IPS-18c (cell line): ENCODE measurements around the gene PCARE.
"Not testable (repeated sequence)": the region's sequence is repeated elsewhere in the genome, so short reads cannot be mapped to it uniquely, and the experiment has no call there.

Experiments
- H3K4me3 ChIP-seq: 2 replicates; pipeline ENCODE4 v1.7.0; 2013; ENCODE audit warnings: low read depth, mild to moderate bottlenecking, low read length, moderate library complexity; ENCODE audit not compliant: insufficient read depth
- H3K9me3 ChIP-seq: one replicate; pipeline ENCODE4 v1.6.1; 2013; ENCODE audit warnings: mild to moderate bottlenecking, low read length, moderate library complexity; ENCODE audit not compliant: control insufficient read depth, insufficient read depth

Gene PCARE

GRCh38 chr2:29074411-29074810 is at the start of gene PCARE:
PCARE (minus strand) TSS chr2:29074523; CDS start chr2:29074261, 262 bp downstream.
- Histone ChIP-seq H3K9me3 (no peaks in the 10 kb centered on the region), H3K4me3 (no peak within 1 kb of the TSS)

- Histone ChIP-seq H3K4me3 (no peak overlapping the region), H3K9me3 (no peaks in the 10 kb centered on the region)
Measured at GRCh38 chr2:29123617-29124349, 49.5 kb upstream of the PCARE start.

GRCh38 chr2:29120846-29121245 is 46.5 kb upstream of the PCARE start:
- H3K9me3 ChIP-seq, result no peaks in the 10 kb centered on the region

GRCh38 chr2:29119211-29119610 is 44.9 kb upstream of the PCARE start:
- Histone ChIP-seq H3K4me3 (no peak overlapping the region), H3K9me3 (no peaks in the 10 kb centered on the region)

More at GRCh38 chr2:29120846-29121245, 46.5 kb upstream of the PCARE start:
- H3K4me3 ChIP-seq, result no peak overlapping the region

- H3K4me3 ChIP-seq, result no peak overlapping the region
Measured at GRCh38 chr2:29117636-29118303, 43.4 kb upstream of the PCARE start.

GRCh38 chr2:29115797-29116781 is 41.8 kb upstream of the PCARE start:
- peak overlapping the region; percentile 49 for H3K4me3 ChIP-seq

More at GRCh38 chr2:29117636-29118303, 43.4 kb upstream of the PCARE start:
- no peaks in the 10 kb centered on the region for H3K9me3 ChIP-seq

GRCh38 chr2:29114946-29115609 is 40.8 kb upstream of the PCARE start, which contains the start of gene CLIP4:
CLIP4 (plus strand) TSS chr2:29115415; CDS start chr2:29121389, 5,974 bp downstream.
- peak within 1 kb of the TSS; percentile 51 for H3K4me3 ChIP-seq
- H3K9me3 ChIP-seq, result no peaks in the 10 kb centered on the region

More at GRCh38 chr2:29115797-29116781, 41.8 kb upstream of the PCARE start:
- no peaks in the 10 kb centered on the region for H3K9me3 ChIP-seq

GRCh38 chr2:29114586-29114945 is 40.2 kb upstream of the PCARE start:
- peak overlapping the region; percentile 51; the same call in 1 of the 2 replicates for H3K4me3 ChIP-seq
- H3K9me3 ChIP-seq, result no peaks in the 10 kb centered on the region

GRCh38 chr2:29113891-29114321 is 39.6 kb upstream of the PCARE start:
- Histone ChIP-seq H3K9me3 (no peaks in the 10 kb centered on the region), H3K4me3 (no peak overlapping the region)

- no peaks in the 10 kb centered on the region for H3K9me3 ChIP-seq
- H3K4me3 ChIP-seq, result no peak overlapping the region
Measured at GRCh38 chr2:29113027-29113686, 38.8 kb upstream of the PCARE start.

- Histone ChIP-seq H3K4me3 (no peak overlapping the region), H3K9me3 (no peaks in the 10 kb centered on the region)
Measured at GRCh38 chr2:29112379-29112778, 38.1 kb upstream of the PCARE start.

GRCh38 chr2:29110916-29111535 is 36.7 kb upstream of the PCARE start:
- no peaks in the 10 kb centered on the region for H3K9me3 ChIP-seq

GRCh38 chr2:29109246-29109645 is 34.9 kb upstream of the PCARE start:
- H3K9me3 ChIP-seq, result no peaks in the 10 kb centered on the region

More at GRCh38 chr2:29110916-29111535, 36.7 kb upstream of the PCARE start:
- H3K4me3 ChIP-seq, result no peak overlapping the region

GRCh38 chr2:29108225-29108624 is 33.9 kb upstream of the PCARE start:
- no peak overlapping the region for H3K4me3 ChIP-seq
- no peaks in the 10 kb centered on the region for H3K9me3 ChIP-seq

More at GRCh38 chr2:29109246-29109645, 34.9 kb upstream of the PCARE start:
- no peak overlapping the region for H3K4me3 ChIP-seq

GRCh38 chr2:29107547-29107946 is 33.2 kb upstream of the PCARE start:
- not testable (repeated sequence) for H3K4me3 ChIP-seq, H3K9me3 ChIP-seq

- no peak overlapping the region for H3K4me3 ChIP-seq
- H3K9me3 ChIP-seq, result no peaks in the 10 kb centered on the region
Measured at GRCh38 chr2:29106980-29107388, 32.7 kb upstream of the PCARE start.
